HG03571 (cell line): ENCODE results near the gene ASIC3.
"Not testable (repeated sequence)": the region's sequence is repeated elsewhere in the genome, so short reads cannot be mapped to it uniquely, and the experiment has no call there.

Experiments
- ATAC-seq: cut with Tn5 transposase; IDR thresholded peaks from one replicate; pipeline ENCODE4 v1.9.1; 2021; ENCODE audit not compliant: unreplicated experiment

Gene ASIC3

DNA sequence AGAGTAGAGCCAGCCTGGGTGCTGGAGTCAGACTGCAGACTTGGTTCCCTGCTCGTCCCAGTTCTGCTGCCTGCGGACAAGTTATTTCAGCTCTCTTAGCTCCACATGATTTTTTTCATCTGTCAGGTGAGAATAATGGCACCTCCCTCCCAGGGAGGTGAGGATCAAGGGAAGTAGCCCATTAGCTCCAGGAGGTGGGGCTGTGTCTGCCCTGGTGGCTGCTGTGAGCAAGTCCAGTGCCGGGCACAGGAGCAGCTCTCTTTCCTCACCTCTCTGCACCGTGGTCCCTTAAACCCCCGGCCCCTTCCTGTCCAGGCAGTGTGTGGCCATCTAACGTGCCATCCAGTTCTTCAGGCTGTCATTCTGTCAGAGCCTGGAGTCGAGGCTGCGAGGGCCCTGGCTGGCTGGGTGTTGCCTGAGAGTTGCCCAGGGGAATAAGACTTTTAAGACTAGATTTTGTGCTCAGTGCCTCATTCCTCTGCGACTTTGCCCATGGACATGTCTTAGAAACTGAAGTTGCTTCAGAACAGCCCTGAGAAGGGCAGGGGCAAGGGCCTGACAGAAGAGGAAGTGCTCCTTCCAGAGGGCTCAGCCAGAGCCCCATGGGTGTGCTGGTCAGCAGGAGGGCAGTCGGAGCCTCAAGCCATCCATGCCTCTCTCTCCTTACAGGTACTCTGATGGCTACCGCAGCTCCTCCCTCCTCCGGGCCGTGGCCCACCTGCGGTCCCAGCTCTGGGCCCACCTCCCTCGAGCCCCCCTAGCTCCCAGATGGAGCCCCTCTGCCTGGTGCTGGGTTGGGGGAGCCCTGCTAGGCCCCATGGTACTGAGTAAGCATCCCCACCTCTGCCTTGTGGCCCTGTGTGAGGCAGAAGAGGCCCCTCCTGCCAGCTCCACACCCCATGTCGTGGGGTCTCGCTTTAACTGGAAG, 15.1 kb upstream of the ASIC3 start:
- ATAC-seq = no peak

DNA sequence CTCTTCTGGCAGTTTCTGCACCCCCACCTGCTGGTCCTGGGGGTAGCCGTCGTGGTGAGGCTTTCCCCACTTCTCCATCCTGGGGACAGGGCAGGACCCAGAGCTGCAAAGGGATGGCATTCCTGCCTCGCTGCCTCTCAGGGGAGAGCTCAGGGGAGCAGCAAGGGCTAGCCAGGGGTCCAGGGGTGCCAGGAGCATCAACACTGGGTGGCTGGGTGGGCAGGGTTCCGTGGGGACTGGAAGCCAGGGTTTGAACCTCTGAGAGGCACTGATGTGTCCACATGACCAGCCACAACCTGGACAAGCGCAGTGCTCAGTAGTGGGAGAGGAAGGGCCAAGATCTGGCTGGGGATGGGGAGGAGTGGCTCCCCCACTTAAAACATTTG, 14.5 kb upstream of the ASIC3 start:
- no peak for ATAC-seq

DNA sequence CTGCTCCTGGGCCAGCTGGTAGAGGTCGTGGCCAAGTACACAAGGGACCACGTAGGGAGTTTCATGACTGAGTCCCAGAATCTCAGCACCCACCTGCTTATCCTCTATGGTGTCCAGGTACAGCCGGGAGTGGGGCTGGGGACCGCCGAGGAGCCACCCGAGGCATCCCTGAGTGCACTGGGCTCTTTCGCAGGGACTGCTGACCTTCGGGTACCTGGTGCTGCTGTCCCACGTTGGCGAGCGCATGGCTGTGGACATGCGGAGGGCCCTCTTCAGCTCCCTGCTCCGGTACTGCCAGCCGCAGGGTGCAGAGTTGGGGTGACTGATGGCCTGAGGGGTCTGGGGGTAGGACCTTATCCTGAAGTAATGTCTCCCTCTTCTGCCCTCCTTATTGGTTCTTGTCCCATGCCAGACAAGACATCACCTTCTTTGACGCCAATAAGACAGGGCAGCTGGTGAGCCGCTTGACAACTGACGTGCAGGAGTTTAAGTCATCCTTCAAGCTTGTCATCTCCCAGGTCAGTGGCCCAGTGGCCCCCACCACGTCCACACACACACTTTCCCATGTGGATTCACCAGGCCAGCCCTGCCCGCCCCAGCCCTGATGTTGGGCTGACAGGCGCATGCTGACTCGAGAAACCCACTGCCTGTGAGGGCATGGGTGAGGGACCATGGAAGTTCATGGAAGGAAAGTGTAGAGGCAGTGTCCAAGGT, 13.9 kb upstream of the ASIC3 start:
- no peak for ATAC-seq

DNA sequence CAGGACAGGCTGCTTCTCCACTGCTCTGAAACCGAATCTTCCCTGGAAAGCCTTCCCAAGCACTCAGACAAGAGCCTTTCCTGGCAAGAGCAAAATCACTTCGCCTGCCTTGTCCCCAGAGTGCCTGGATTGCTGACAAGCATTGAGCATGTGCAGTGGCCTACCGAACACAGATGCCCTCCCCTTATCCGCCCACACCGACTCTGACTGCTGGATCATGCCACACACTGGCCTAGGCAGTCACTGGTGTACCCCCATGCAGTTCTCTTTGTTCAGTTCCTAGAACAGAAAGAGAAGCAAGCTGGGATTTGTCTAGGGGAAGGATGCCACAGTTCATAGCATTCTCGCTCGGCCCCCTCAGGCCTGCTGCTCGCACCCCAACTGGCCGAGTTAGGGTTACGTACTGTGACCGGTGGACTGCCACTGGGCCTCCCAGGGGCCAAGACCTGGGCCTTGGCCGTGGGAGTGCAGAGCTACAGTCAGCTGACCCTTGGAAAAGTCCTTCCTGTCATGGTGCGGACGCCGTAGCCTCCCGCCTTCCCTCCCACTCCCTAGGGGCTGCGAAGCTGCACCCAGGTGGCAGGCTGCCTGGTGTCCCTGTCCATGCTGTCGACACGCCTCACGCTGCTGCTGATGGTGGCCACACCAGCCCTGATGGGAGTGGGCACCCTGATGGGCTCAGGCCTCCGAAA, 13.2 kb upstream of the ASIC3 start:
- ATAC-seq = no peak

DNA sequence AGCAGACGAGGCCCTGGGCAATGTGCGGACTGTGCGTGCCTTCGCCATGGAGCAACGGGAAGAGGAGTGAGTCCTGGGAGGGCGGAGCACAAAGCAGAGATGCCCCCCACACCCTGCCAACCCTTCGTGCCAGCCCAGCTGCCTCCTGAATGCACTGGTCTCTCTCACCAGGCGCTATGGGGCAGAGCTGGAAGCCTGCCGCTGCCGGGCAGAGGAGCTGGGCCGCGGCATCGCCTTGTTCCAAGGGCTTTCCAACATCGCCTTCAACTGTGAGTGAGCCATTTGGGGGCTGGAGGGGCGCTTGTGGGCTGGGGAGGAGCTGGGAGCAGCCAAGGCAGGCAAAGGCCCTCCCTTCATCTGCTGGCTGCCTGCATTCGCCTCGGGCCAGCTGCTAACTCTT, 12.4 kb upstream of the ASIC3 start:
- no peak for ATAC-seq

DNA sequence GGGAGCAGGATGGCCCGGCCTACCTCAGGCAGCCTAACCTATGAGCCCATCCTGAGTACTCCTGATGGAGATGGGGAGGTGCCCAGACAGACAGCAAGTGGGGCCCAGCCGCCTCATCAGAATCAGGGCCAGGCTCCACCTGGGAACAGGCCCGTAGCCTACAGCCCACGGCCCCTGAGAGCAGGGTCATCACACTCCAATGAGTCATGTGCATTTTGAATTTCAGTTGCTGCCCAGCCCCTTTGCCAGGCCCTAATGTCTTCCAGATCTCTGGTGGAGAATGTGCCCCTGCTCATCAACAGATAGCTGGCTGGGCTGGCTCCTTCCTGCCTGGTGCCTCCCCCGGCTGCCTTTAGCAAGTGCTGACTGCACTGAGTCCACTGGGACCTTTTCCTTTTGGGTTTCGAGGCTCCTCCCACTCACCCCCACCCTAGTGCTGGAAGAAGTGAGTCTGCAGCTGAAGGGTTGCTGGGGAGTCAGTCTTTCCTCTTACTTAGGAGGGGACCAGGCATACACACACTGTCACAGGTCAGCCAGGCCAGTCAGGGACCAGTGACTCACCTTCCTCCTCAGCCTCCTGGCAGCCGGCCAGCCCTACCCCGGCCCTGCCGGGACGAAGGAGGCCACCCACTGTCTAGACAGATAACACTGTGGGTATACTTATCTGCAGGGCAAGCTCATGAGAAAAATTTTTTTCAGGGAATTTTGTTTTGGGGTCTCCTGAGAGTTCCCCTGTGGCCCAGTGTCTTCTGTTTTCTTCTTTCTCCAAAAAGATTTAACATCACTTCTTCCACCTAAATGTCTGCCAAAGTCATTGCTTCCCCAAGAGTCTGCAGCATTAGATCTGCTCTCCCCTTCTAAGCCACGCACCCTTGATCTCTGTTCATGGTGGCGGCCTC, 9.1 kb upstream of the ASIC3 start:
- no peak for ATAC-seq

DNA sequence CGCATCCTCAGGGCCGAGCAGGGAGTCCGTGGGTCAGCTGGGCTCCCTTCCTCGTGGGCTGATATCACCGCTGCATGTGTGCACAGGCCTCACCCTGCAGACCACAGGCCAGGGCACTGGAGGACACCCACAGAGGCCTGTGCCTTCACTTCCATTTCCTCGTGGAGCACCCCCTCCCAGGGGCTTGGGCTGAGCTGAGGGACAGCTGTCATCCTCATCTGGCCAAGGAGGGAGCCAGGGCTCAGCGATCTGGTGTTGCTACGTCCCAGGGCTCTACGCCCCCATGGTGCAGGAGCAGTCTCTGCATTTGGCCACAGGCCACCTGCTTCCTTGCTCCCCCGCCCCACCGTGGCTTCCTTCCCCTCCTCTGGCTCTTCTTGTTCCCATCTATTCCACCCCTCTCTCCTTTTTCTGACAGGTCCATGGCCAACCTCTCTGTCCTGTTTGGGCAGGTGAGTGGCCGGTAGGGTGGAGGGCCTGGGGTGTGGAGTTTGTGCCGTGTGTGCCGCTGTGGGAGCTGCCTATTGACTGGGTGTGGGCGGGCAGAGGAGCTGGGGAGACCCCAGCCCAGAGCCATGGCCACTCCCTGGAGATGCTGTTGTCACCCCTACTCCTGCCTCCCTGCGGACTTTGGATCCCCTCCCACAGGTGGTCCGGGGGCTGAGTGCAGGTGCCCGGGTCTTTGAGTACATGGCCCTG, 8.3 kb upstream of the ASIC3 start:
- no peak for ATAC-seq

DNA sequence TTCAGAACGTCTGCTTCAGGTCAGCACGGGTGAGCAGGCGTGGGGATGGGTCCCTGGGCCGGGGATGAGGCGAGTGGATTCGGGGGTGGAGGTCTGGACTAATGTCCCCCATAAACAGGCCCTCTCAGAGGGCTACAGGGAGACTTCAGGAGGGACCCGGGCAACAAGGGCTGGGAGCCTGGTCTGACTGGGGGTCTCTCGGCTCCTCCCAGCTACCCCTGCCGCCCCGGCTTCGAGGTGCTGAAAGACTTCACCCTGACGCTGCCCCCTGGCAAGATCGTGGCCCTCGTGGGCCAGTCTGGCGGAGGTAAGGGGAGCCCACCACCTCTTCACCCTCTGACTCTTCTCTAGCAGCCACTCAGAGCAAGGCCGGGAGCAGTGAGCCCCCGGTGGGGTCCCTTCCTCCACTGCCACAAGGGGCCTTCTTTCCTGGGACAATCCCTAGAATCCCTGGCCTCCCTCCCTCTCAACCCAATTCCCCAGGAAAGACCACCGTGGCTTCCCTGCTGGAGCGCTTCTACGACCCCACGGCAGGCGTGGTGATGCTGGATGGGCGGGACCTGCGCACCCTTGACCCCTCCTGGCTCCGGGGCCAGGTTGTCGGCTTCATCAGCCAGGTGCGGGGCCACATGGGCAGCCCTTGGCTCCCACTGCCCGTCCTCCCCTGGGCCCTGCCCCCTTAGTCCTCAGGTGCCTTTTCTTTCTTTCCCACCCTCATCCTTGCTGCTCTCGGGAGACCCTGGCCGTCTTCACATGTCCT, 7.5 kb upstream of the ASIC3 start:
- no peak for ATAC-seq

DNA sequence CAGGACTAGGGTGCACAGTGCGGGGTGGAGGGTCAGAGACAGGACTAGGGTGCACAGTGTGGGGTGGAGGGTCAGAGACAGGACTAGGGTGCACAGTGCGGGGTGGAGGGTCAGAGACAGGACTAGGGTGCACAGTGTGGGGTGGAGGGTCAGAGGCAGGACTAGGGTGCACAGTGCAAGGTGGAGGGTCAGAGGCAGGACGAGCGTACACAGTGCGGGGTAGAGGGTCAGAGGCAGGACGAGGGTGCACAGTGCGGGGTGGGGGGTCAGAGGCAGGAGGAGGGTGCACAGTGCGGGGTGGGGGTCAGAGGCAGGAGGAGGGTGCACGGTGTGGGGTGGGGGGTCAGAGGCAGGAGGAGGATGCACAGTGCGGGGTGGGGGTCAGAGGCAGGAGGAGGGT, 4.9 kb upstream of the ASIC3 start:
- ATAC-seq = not testable (repeated sequence)

DNA sequence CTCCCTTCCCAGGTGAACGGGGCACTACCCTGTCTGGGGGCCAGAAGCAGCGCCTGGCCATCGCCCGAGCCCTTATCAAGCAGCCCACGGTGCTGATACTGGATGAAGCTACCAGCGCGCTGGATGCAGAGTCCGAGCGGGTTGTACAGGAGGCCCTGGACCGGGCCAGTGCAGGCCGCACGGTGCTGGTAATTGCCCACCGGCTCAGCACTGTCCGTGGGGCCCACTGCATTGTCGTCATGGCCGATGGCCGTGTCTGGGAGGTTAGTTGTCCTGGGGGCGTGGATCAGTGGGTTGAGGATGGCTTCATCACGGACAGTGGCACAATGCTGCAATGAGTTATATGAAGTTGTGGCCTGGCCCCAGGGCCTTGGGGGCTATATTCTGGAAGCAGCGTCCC, 4.4 kb upstream of the ASIC3 start:
- no peak for ATAC-seq

DNA sequence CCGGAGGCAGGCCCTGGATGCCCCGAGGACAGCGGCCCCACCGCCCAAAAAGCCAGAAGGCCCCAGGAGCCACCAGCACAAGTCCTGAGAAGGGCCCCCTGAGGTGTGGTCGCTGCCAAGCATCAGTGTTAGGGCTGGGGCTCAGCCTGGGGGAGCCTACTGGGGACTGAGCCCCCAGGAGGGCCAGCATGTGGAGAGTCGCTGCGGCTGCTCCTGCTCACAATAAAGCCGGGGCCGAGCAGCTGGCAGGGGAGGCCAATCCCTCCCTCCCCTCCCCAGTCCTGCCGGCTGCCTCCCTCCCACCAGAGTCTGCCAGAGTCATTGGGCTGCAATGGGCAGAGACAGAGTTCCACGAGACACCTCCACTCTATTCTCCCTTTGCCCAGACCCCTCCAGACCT, 3.1 kb upstream of the ASIC3 start:
- no peak for ATAC-seq

DNA sequence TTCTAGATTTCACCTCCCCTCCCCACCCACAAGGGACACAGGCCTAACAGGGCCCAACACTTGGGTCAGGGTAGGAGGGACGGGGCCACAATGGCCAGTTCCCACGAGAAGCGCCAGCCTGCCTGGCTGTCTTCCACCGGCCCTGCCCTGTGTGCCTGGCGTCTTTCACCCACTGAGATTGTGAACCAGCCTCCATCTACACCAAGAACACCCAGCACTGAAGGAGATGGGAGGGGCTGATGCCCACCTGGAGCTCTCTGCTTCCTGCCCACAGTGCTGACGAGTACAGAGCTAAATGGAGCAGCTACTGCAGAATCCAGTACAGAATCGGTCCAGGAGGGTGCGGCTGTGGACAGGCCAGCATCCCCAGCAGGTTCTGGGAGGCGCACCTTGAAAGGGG, 2.4 kb upstream of the ASIC3 start:
- ATAC-seq = no peak

DNA sequence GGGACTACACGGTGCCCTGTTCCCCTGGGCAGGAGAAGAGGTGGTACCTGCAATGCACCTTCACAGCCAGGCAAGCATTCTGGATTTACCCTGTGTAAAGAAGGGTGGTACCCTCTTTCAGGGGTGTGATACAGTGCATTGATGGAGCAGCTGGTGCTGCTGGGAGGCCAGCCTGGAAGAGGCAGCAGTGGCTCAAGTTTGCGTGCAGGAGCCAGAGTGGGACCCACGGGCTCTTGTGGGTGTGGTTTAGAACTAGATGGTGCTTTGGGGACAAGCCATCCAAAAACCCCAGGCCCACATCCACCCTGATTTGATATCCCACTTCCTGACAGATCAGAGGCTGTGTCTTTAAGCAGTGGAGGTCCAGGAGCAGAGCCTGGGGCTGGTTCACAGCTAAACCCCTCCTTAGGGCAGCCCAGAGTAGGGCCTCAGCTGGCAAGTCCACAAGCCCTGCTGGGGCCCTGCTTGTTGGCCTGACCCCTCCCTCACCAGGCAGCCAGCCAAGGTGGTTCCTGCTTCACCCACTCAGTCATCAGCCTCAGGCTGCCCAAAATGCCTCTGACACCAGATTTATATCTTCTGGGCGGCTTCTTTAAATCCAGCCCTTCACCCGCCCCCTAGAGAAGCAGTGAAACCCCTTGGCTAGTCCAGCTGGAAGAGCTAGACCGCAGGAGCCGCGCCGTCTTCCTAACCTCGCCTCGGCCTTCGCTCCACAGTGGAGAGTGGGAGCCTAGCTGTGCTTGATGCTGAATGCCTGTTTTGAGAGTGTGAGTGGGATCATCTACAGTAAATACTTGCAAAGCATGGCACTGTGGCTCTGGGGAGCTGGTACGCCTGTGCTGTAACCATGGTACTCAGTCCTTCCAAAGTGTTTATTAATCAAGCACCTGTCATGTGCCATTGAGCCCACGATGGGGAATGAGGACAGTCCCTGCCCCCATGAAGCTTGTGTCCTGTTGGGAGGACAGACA, 1.4 kb upstream of the ASIC3 start:
- no peak for ATAC-seq

DNA sequence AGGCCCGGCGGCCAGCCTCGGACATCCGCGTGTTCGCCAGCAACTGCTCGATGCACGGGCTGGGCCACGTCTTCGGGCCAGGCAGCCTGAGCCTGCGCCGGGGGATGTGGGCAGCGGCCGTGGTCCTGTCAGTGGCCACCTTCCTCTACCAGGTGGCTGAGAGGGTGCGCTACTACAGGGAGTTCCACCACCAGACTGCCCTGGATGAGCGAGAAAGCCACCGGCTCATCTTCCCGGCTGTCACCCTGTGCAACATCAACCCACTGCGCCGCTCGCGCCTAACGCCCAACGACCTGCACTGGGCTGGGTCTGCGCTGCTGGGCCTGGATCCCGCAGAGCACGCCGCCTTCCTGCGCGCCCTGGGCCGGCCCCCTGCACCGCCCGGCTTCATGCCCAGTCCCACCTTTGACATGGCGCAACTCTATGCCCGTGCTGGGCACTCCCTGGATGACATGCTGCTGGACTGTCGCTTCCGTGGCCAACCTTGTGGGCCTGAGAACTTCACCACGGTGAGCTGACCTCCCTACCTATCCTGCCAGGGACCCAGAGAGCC, 656 bp downstream of the ASIC3 start:
- no peak for ATAC-seq

DNA sequence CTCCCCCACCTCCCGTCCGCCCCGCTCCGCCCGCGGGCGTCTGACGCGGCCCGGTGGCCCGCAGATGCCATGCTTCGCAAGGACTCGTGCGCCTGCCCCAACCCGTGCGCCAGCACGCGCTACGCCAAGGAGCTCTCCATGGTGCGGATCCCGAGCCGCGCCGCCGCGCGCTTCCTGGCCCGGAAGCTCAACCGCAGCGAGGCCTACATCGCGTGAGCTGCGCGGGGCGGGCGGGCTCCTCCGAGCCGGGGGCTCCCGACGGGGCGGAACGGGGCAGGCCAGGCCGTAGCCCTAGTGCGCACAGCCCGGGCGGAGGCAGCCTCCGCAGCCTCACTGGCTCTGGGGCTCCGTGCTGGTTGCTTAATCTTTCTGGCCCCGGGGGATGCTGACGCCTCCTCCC, 2.8 kb downstream of the ASIC3 start:
- no peak for ATAC-seq

DNA sequence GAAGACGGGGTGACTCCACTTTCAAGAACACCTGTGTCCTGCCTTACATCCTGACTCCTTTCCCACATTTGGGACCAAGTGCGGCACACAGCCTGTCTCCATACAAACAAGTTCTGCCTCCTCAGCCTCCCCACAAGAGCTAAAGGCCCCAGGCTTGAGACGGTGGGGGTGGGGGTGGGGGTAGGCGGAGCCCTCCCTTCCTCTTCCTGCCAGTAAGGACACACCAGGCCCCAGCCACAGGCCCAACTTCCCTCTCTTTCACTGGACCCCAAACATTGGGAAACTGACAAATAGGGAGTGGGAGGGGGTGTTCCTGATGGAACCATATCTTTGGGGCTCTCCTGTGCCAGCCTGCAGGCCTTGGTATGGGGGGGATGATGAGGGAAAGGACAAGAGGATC, 4.8 kb downstream of the ASIC3 start:
- no peak for ATAC-seq

DNA sequence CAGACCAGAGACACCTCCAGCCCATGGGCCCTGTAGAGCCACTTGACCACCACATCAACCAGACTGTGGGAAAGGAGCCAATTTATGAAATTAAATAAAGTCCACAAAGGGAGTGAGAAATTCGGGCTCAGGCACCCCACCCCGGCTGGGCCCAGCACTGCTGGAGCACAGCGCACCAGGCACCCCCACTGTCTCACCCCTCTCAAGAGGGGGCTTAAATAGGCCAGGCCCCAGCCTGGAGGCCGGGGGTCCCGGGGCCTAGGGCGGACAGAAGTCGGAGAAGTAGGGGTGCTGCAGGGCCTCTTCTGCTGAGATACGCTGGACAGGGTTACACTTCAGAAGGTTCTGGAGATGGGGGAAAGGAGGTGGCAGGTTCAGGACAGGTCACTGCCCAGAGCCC, 5.4 kb downstream of the ASIC3 start:
- ATAC-seq = no peak

DNA sequence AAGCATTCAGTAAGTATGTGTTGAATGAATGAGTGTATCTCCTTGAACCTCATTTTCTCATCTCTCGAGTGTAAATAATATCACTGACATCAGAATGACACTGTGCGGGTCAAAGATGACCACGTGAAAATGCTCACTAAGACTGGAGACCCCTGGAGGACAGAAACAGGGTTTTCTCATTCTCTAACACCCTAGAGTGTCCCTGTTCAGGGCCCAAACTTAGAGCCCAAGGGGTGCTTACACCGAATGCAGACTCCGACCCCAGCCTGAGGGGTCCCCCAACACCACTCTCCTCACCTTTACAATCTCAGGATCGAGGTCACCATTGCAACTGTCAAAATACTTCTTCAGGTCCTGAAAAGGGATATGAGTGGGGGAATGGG, 7.9 kb downstream of the ASIC3 start:
- no peak for ATAC-seq
